HTR-8/SVneo (cell line): Measurements from ENCODE around the gene CNTNAP2.

Experiments used
- DNase-seq: peaks from one replicate; pipeline ENCODE4 v3.0.0; 2011; ENCODE audit warnings: low spot score, mixed read lengths; ENCODE audit not compliant: insufficient read length
- FAIRE-seq: peaks from 2 replicates; lab custom pipeline; 2011; peaks lifted over from hg19 to GRCh38; lab: Jason Lieb, UNC

The CNTNAP2 gene

GRCh38 chr7:147903536-147904218 lies 1787.1 kb downstream of the CNTNAP2 start:
- FAIRE-seq (no peak), DNase-seq (no peak)

- FAIRE-seq (no peak), DNase-seq (no peak)
Observed at GRCh38 chr7:147904219-147904576, 1787.6 kb downstream of the CNTNAP2 start.

GRCh38 chr7:147909431-147910148 lies 1793.0 kb downstream of the CNTNAP2 start:
- DNase-seq (no peak), FAIRE-seq (no peak)

GRCh38 chr7:147911201-147911601 lies 1794.6 kb downstream of the CNTNAP2 start:
- no peak for FAIRE-seq
- DNase-seq, result no peak

GRCh38 chr7:147912291-147912690 lies 1795.7 kb downstream of the CNTNAP2 start:
- no peak for FAIRE-seq
- DNase-seq, result no peak

- no peak for FAIRE-seq
- DNase-seq, result no peak
Observed at GRCh38 chr7:147912946-147913638, 1796.5 kb downstream of the CNTNAP2 start.

- FAIRE-seq, result no peak
- DNase-seq, result no peak
Observed at GRCh38 chr7:147915781-147916180, 1799.2 kb downstream of the CNTNAP2 start.

- DNase-seq (no peak), FAIRE-seq (no peak)
Observed at GRCh38 chr7:147916573-147916972, 1800.0 kb downstream of the CNTNAP2 start.

GRCh38 chr7:147923841-147924240 lies 1807.2 kb downstream of the CNTNAP2 start:
- no peak for FAIRE-seq

GRCh38 chr7:147937428-147937827 lies 1820.8 kb downstream of the CNTNAP2 start:
- FAIRE-seq, result no peak

More at GRCh38 chr7:147923841-147924240, 1807.2 kb downstream of the CNTNAP2 start:
- no peak for DNase-seq

GRCh38 chr7:147941381-147941780 lies 1824.8 kb downstream of the CNTNAP2 start:
- no peak for FAIRE-seq
- no peak for DNase-seq

More at GRCh38 chr7:147937428-147937827, 1820.8 kb downstream of the CNTNAP2 start:
- peak; percentile 2 for DNase-seq

GRCh38 chr7:147944321-147944720 lies 1827.7 kb downstream of the CNTNAP2 start:
- no peak for DNase-seq
- FAIRE-seq, result no peak

- FAIRE-seq (no peak), DNase-seq (no peak)
Observed at GRCh38 chr7:147952918-147953317, 1836.3 kb downstream of the CNTNAP2 start.

GRCh38 chr7:147968046-147968610 lies 1851.5 kb downstream of the CNTNAP2 start:
- DNase-seq (no peak), FAIRE-seq (no peak)

GRCh38 chr7:147971606-147972110 lies 1855.1 kb downstream of the CNTNAP2 start:
- no peak for DNase-seq
- FAIRE-seq, result no peak

GRCh38 chr7:147978201-147978600 lies 1861.6 kb downstream of the CNTNAP2 start:
- FAIRE-seq, result no peak
- DNase-seq, result no peak

GRCh38 chr7:147978651-147979050 lies 1862.0 kb downstream of the CNTNAP2 start:
- FAIRE-seq (no peak), DNase-seq (no peak)

- DNase-seq, result no peak
Observed at GRCh38 chr7:147980826-147981813, 1864.5 kb downstream of the CNTNAP2 start.

GRCh38 chr7:147982307-147982706 lies 1865.7 kb downstream of the CNTNAP2 start:
- FAIRE-seq, result no peak
- DNase-seq, result peak; percentile 2

More at GRCh38 chr7:147980826-147981813, 1864.5 kb downstream of the CNTNAP2 start:
- FAIRE-seq, result no peak
